GM21526 (cell line): Measurements from ENCODE around the gene CDK3.
"Not testable (repeated sequence)": the region's sequence is repeated elsewhere in the genome, so short reads cannot be mapped to it uniquely, and the experiment has no call there.

Experiments used
- ATAC-seq: cut with Tn5 transposase; IDR thresholded peaks from one replicate; pipeline ENCODE4 v1.9.1; 2021; ENCODE audit warnings: moderate library complexity; ENCODE audit not compliant: unreplicated experiment, low FRiP score

Gene CDK3

DNA sequence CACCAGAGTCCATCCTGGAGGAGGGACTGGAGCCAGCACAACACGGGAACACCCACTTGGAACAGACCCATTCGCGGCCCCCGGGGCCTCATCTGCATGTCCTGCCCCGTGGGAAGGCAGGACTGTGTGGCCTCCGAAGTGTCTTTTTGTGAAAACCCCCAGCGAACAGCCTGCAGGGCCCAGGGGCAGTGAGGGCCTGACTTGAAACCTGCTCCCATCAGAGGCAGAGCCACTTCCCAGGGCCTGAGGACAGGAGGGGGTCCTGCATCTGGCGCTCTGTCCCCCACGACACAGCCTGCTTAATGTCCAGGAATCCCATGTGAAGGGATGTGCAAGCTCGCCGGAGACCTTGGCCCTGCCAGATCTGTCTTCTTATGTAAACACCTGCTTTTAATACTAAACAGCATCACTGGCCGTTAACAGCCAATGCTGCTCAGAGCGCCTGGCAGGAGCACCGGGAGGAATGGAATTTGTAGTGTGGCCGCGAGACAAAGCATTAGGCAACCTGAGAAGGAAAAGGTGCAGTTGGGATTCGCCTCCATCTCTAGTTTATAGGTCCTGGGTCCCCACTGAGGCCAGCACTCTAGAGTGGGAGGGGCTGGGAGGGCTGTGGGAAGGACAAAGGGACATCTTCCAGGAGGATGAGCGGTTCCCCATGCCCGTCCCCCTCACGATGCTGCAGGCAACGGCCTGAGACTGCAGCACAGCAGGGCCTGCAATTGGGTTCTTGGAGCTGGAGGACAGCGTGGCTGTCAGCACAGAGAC, 36.0 kb downstream of the CDK3 start:
- ATAC-seq: no peak

GRCh38 chr17:76038050-76038449, 37.4 kb downstream of the CDK3 start:
- ATAC-seq: no peak

- ATAC-seq: no peak
Measured at GRCh38 chr17:76039121-76039520, 38.5 kb downstream of the CDK3 start.

- ATAC-seq: no peak
Measured at GRCh38 chr17:76040376-76040775, 39.7 kb downstream of the CDK3 start.

DNA sequence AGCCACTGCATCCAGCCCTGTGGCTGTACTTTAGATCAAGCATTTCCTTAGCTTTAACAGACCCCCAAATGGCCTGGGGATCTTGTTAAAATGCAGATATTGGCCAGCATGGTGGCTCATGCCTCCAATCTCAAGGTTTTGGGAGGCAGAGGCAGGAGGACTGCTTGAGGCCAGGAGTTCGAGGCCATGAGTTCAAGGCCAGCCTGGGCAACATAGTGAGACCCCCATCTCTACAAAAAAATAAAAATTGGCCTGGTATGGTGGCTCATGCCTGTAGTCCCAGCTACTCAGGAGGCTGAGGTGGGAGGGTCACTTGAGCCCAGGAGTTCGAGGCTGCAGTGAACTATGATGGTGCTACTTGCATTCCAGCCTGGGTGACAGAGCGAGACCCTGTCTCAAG, 42.2 kb downstream of the CDK3 start:
- not testable (repeated sequence) for ATAC-seq

- not testable (repeated sequence) for ATAC-seq
Measured at GRCh38 chr17:76044475-76045007, 43.9 kb downstream of the CDK3 start.

DNA sequence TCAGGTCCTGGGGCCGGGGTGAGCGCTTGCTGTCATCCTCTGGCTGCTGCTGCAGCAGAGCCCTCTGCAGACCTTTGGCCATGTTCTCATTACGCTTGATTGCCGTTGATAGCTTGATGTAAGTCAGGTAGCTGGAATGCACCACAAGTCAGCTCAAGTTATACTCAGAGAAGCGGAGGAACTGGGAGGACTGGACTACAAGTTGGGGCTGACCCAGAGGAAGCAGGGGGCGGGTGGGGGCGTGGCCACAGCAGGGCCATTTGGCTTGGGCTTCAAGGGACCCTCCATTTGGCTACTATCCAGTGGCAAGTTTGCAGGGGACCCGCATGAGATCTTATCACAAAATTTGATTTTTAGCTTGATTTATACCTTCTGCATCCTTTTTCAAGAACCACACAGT, 45.4 kb downstream of the CDK3 start:
- ATAC-seq: no peak

DNA sequence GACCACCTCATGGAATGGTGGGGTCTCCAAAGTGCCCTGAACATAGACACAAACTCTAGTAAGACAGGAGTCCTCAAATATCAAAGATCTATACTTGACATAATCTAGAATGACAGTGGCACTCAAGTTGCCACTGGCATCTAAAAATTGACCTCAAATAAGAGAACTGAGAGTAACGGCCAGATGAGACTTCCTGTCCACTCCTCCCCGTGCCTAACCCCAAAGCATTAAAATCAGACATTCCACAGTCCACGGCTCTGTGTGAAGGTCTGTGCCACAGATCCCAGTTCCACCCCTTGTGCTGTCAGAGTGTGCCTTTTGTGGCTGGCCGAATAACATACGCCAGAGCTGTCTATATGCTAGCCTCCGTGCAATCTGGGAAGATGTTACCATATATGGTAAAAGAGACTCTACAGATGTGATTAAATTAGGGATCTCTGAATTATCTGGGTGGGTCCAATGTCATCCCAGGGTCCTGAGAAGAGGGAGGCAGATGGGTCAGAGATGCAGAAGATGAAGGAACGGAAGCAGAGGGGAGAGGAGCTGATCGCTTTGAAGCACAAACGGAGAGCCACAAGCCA, 47.5 kb downstream of the CDK3 start:
- no peak for ATAC-seq

DNA sequence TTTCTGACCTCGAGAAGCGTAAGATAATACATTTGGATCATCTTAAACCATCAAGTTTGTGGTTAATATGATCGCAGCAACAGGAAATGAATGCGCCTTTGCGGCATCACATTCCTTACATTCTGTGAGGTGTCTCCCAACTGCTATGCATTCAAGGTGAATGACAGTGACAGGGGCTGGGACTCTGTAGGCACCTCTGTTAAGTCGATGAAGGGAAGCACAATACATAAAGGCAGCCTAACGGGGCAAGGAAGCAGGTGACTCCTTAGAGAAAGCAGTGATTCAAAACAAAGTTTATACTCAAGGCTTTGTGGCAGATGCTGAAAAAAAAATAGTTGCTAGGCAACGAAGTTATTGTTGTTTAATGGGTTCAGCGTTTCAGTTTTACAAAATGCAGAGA, 48.1 kb downstream of the CDK3 start:
- no peak for ATAC-seq

DNA sequence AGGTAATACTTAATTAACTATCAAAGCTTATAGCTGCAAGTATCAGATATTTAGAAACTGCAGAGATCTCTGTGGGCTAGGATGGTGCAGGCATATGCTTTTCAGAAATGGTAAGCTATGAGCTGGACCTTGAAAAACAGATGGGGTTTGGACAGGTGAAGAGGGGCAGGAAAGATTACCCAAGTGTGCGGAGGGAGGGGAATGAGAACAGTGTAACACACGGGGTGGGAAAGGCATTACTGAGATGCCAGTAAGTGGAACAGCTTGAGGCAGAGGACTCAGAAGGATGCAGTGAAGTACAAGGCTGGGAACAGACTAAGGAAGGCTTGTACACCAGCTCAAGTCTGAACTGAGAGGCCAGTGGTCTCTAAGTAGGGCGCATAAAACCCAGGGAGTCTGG, 48.6 kb downstream of the CDK3 start:
- ATAC-seq: no peak

- ATAC-seq: no peak
Measured at GRCh38 chr17:76049836-76050537, 49.3 kb downstream of the CDK3 start.

DNA sequence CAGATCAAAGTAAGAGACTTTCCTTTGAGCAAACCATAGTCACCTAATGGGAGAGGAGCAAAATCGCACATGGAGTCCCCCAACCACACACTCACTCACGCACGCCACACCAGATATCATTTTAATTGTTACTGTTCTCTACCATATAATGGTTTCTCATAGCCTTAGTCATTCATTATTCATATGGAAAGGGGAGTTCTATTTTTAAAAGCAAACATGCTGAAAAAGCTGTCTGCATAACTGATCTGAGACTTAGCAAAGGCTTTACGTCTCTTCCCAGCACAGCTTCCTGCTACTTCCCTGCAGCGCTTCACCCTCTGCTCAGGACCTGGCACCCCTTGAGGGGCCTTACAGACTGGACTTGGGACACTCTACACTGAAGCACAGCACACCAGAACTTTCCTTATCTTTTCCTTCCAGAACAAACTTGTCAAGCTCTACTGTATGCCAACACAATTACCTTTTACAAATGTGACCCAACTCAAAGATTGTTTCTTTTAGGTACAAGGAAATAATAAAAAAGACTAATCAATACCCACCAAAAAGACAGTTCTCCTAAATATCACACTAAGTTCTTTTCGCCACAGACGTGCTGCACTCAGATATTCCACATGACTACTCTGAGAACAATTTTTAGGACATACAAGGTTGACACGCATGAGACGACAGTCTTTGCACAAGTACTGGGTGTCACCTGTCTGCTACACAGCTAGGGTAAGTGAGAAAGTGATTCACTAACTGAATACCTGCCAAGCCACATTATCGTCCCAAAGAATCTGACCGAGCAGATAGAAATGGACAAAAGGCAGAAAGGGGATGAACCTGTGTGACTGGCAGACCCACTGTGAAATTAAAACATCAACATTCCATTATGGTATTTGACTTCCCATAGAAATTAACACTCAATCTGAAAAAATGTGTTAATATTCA, 50.1 kb downstream of the CDK3 start:
- no peak for ATAC-seq

DNA sequence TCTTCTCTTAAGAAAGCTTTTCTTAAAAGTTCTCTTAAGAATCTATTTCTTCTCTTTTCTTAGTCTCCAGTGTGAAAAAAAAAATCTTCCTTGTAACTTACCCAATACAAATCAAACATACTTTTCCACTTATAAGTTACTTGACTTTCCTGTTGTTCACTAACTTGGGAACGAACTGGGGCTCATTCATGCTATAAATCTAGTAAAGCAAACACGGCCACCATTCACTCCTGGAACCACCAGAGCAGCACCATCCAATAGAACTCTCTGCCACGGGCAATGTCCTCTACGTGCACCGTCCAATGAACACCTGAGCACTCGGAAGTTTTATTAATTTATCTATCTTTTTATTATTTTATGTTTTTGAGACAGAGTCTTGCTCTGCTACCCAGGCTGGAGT, 50.9 kb downstream of the CDK3 start:
- ATAC-seq: no peak

GRCh38 chr17:76053246-76054111, 52.8 kb downstream of the CDK3 start:
- ATAC-seq: no peak

GRCh38 chr17:76054112-76054476, 53.4 kb downstream of the CDK3 start:
- no peak for ATAC-seq
